Measurements from ENCODE around the gene KCTD19. TPM values are rescaled to one million over a fixed set of nuclear protein-coding genes. Genes with fewer than 3 reads are reported as not detected.

KCTD19 gene
- total RNA-seq, 1 experiment from 2014 or later = not detected

- peak; percentile 69 for DNase-seq (ENCODE audit: extremely low read depth, low read depth)
Observed at GRCh38 chr16:67246081-67246755, 80.3 kb downstream of the KCTD19 start.

DNA sequence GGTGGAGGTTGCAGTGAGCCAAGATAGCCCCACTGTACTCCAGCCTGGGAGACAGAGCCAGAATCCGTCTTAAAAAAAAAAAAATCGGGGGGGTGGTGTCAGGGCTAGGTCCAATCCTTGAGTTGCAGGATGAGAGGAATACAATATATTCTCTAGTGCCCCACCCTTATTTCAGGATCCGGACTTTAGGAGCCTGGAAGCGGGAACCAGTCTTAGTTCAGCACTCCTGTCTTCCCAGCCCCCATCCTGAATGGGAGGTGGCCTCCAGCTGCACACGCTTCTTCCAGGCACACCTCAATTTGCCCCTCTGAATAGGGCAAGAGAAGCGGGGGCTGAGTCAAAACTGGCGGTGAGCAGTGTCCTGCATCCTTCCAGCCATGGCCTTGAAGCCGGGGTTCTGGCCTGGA is 80.9 kb downstream of the KCTD19 start:
- no peak for DNase-seq (ENCODE audit: extremely low read depth, low read depth)

GRCh38 chr16:67245186-67245585 is 81.4 kb downstream of the KCTD19 start:
- DNase-seq (ENCODE audit: extremely low read depth, low read depth) = no peak

GRCh38 chr16:67244387-67245185 is 82.0 kb downstream of the KCTD19 start:
- peak; percentile 59 for DNase-seq (ENCODE audit: extremely low read depth, low read depth)

- DNase-seq (ENCODE audit: extremely low read depth, low read depth) = no peak
Observed at GRCh38 chr16:67243481-67243880, 83.1 kb downstream of the KCTD19 start.

GRCh38 chr16:67242138-67242730 is 84.3 kb downstream of the KCTD19 start:
- no peak for DNase-seq (ENCODE audit: extremely low read depth, low read depth)

- peak; percentile 68 for DNase-seq (ENCODE audit: extremely low read depth, low read depth)
Observed at GRCh38 chr16:67241008-67241900, 85.3 kb downstream of the KCTD19 start.

DNA sequence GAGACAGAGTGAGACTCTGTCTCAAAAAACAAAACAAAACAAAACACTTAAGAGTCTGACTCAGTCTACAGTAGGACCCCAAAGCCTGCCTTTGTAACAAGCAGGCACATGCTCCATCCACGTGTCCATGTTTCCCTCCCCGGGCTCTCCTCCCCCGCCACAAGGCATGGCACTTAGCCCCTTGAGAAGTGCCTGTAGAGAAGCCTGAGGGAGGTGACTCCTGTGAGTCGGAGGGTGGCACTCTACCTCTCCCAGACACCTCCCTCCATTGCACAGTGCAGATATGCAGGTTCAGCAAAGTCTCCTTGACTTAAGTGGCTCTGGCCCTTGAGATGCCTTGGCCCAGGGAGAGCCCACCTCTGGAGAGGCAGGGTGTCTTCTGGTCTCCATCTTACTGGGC is 86.0 kb downstream of the KCTD19 start:
- DNase-seq (ENCODE audit: extremely low read depth, low read depth) = no peak

Other genes with a start within 250 kb of the KCTD19 start
- 35.0 and 36.8 TPM in 2 replicates for gene PHAF1, start 216.8 kb downstream of the KCTD19 start, total RNA-seq (2014; rRNA removed; shearing (Covaris generic))
- 14.2 and 15.6 TPM in 2 replicates for gene B3GNT9, start 175.7 kb downstream of the KCTD19 start, total RNA-seq (2014; rRNA removed; shearing (Covaris generic))
- 19.5 and 20.0 TPM in 2 replicates for gene TRADD, start 166.8 kb downstream of the KCTD19 start, total RNA-seq (2014; rRNA removed; shearing (Covaris generic))
- 19.0 and 21.5 TPM in 2 replicates for gene FBXL8, start 166.8 kb downstream of the KCTD19 start, total RNA-seq (2014; rRNA removed; shearing (Covaris generic))
- gene HSF4, start 162.0 kb downstream of the KCTD19 start, total RNA-seq (2014; rRNA removed; shearing (Covaris generic)) = 52.4 and 58.0 TPM in 2 replicates
- gene NOL3, start 156.2 kb downstream of the KCTD19 start, total RNA-seq (2014; rRNA removed; shearing (Covaris generic)) = 66.3 and 68.2 TPM in 2 replicates
- gene MATCAP1, start 142.8 kb downstream of the KCTD19 start, total RNA-seq (2014; rRNA removed; shearing (Covaris generic)) = 9.6 and 10.8 TPM in 2 replicates
- not detected in 2 replicates for gene EXOC3L1, start 136.6 kb downstream of the KCTD19 start, total RNA-seq (2014; rRNA removed; shearing (Covaris generic))
- 122 TPM in 2 replicates for gene E2F4, start 134.6 kb downstream of the KCTD19 start, total RNA-seq (2014; rRNA removed; shearing (Covaris generic))
- gene ELMO3, start 127.6 kb downstream of the KCTD19 start, total RNA-seq (2014; rRNA removed; shearing (Covaris generic)) = 1.1 and 1.5 TPM in 2 replicates
- gene TMEM208, start 99.6 kb downstream of the KCTD19 start, total RNA-seq (2014; rRNA removed; shearing (Covaris generic)) = 37.7 and 46.9 TPM in 2 replicates
- gene FHOD1, start 79.3 kb downstream of the KCTD19 start, total RNA-seq (2014; rRNA removed; shearing (Covaris generic)) = 22.6 and 30.4 TPM in 2 replicates
- 0.78 and 0.94 TPM in 2 replicates for gene SLC9A5, start 77.8 kb downstream of the KCTD19 start, total RNA-seq (2014; rRNA removed; shearing (Covaris generic))
- gene PLEKHG4, start 47.2 kb downstream of the KCTD19 start, total RNA-seq (2014; rRNA removed; shearing (Covaris generic)) = 7.1 and 9.1 TPM in 2 replicates
- gene LRRC36, start 74 bp upstream of the KCTD19 start, total RNA-seq (2014; rRNA removed; shearing (Covaris generic)) = not detected in 2 replicates
- gene TPPP3, start 66.8 kb upstream of the KCTD19 start, total RNA-seq (2014; rRNA removed; shearing (Covaris generic)) = 0.84 TPM in 1 of 2 replicates, not detected in the other
- 9.9 and 12.6 TPM in 2 replicates for gene ZDHHC1, start 89.7 kb upstream of the KCTD19 start, total RNA-seq (2014; rRNA removed; shearing (Covaris generic))
- gene HSD11B2, start 104.4 kb upstream of the KCTD19 start, total RNA-seq (2014; rRNA removed; shearing (Covaris generic)) = 0.17 and 1.2 TPM in 2 replicates
- 66.7 and 69.8 TPM in 2 replicates for gene ATP6V0D1, start 154.4 kb upstream of the KCTD19 start, total RNA-seq (2014; rRNA removed; shearing (Covaris generic))
- not detected in 2 replicates for gene AGRP, start 156.8 kb upstream of the KCTD19 start, total RNA-seq (2014; rRNA removed; shearing (Covaris generic))
- 21.9 and 24.1 TPM in 2 replicates for gene RIPOR1, start 202.1 kb upstream of the KCTD19 start, total RNA-seq (2014; rRNA removed; shearing (Covaris generic))
- gene CTCF, start 235.8 kb upstream of the KCTD19 start, total RNA-seq (2014; rRNA removed; shearing (Covaris generic)) = 41.6 and 55.9 TPM in 2 replicates